Measurements from ENCODE around the gene IRGC. TPM values are rescaled to one million over a fixed set of nuclear protein-coding genes. Genes with fewer than 3 reads are reported as not detected.

IRGC gene
- total RNA-seq, 1 experiment from 2014 or later: not detected

DNA sequence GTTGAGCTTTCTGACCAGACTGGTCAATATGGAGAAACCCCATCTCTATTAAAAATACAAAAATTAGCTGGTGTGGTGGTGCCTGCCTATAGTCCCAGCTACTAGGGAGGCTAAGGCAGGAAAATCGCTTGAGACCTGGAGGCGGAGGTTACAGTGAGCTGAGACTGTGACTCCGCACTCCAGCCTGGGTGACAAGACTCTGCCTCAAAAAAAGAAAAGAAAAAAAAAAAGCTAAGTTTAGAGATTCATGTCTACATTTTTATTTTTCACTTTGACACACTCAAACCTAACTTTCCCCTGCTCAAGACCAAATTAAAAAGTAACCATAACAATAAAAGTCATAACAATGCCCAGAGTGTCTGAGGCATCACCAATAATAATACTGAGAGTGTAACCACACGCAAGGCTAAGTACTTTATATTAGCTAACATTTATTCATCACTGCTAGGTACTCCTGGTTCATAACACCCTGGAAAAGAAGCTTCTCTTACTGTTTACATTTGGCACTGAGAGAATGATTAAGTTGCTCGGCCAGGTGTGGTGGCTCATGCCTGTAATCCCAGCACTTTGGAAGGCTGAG, 5.7 kb downstream of the IRGC start:
- no peak for DNase-seq (ENCODE audit: extremely low read depth, low read depth)

DNA sequence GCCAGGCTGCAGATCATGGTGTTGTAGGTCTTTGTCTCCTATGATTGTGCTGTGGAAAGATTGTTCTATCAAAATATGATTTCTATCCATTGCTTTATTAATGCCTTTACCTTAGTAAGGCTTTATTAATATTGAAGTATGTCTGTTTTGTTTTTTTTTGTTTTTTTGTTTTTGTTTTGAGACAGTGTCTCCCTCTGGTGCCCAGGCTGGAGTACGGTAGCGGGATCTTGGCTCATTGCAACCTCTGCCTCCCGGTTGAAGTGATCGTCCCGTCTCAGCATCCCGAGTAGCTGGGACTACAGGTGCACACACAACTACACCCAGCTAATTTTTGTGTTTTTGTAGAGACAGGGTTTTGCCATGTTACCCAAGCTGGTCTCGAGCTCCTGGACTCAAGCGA, 7.7 kb downstream of the IRGC start:
- no peak for DNase-seq (ENCODE audit: extremely low read depth, low read depth)

GRCh38 chr19:43724896-43725295, 9.0 kb downstream of the IRGC start:
- no peak for DNase-seq (ENCODE audit: extremely low read depth, low read depth)

DNA sequence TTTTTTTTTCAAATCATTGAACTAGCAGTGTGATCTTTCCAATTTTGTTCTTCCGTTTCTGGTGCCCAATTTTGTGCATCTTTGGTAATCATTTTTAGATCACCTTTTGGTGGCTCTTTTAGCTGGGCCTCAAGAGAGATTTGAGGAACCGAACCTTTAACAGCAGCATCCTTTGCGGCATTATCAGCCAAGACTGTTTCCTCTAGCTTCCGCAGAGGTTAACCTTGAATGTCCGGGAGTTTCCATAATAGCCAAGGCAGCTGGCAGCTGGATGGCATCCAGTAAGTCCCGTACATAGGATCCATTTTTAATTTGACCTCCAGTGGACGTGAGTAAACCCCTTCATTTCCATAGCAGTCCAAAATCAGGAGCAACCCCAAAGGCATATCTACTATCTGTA, 9.6 kb downstream of the IRGC start:
- DNase-seq (ENCODE audit: extremely low read depth, low read depth): no peak

GRCh38 chr19:43726736-43727592, 11.1 kb downstream of the IRGC start:
- no peak for DNase-seq (ENCODE audit: extremely low read depth, low read depth)

GRCh38 chr19:43727593-43727853, 11.6 kb downstream of the IRGC start:
- DNase-seq (ENCODE audit: extremely low read depth, low read depth): no peak

GRCh38 chr19:43729919-43730318, 14.0 kb downstream of the IRGC start:
- no peak for DNase-seq (ENCODE audit: extremely low read depth, low read depth)

- DNase-seq (ENCODE audit: extremely low read depth, low read depth): no peak
Observed at GRCh38 chr19:43731346-43731745, 15.5 kb downstream of the IRGC start.

DNA sequence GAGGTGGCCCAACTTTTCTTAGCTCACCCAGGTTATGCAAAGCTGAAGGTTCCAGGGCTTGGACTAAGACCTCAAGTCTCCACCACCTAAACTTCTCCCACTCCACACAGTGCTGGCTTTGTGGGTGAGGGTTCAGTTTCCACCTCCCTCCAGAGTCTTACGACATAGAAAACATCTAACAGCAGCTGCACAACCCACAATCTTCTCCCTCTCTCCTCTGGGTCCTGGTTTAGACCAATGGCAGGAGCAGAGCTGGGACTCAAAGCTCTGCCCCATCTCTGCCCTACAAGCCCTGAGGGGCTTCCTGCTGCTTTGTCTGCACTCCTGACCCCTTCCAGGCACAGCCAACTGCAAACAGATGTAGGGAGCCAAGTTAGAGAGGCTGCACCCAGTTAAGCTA, 16.0 kb downstream of the IRGC start:
- DNase-seq (ENCODE audit: extremely low read depth, low read depth): no peak

GRCh38 chr19:43735013-43735412, 19.1 kb downstream of the IRGC start:
- DNase-seq (ENCODE audit: extremely low read depth, low read depth): no peak

GRCh38 chr19:43735957-43736356, 20.1 kb downstream of the IRGC start:
- DNase-seq (ENCODE audit: extremely low read depth, low read depth): no peak

DNA sequence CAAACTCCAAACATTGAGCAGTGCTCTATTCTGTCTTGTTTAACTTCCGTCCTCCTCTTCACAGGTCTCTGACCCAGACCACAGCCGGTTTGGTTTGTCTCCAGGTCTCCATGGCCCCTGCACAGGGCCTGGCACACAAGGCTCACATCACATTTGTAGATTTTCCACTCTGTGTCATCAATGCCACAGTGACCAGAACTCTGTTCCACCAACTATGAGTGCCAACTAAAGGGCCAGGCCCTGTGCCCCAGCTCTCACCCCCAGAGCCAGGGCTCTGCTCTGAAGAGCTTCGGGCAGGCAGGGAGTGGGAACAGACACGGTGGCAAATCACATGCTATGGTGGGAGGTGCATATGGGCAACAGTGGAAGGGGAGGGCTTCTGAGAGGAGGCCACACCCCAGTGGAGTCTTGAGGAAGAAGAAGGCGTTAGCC, 22.9 kb downstream of the IRGC start:
- DNase-seq (ENCODE audit: extremely low read depth, low read depth): no peak

DNA sequence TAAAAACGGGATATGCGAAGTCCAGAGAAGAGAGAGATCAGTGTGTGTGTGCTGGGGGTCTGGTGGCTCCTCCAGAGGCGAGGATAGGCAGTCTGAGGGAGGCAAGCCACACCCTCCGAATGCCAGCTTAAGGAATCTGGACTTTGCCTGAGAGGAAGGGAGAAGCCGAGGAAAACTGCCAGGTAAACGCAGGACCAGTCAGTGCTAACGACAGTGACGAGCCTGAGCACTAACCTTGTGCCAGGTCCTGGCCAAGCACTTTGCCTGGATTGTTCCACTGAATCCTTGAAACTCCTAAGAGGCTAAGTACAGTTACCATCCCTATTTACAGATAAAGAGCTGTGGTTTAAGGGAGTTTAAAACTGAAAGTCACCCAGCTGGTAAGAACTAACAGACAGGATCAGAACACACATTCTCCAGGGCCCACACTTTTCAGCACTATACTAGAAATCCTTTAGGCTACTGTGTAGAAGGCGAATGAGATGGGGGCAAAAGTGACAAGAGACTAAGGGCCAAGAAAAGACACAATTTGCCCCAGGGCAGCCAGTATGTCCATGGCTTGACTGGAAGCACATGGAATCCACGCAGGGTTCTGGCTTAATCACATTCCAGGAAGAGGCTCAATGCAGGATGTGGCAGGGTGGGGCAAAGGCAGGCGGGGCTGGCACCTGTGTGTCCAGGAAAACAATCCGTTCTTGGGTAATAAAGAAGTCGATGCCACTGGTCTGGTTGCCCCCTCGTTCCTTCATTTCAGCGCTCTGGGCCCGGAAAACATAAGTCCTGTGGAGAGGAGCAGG, 23.8 kb downstream of the IRGC start:
- DNase-seq (ENCODE audit: extremely low read depth, low read depth): no peak

- no peak for DNase-seq (ENCODE audit: extremely low read depth, low read depth)
Observed at GRCh38 chr19:43741075-43741825, 25.4 kb downstream of the IRGC start.

GRCh38 chr19:43743059-43743458, 27.2 kb downstream of the IRGC start:
- no peak for DNase-seq (ENCODE audit: extremely low read depth, low read depth)

DNA sequence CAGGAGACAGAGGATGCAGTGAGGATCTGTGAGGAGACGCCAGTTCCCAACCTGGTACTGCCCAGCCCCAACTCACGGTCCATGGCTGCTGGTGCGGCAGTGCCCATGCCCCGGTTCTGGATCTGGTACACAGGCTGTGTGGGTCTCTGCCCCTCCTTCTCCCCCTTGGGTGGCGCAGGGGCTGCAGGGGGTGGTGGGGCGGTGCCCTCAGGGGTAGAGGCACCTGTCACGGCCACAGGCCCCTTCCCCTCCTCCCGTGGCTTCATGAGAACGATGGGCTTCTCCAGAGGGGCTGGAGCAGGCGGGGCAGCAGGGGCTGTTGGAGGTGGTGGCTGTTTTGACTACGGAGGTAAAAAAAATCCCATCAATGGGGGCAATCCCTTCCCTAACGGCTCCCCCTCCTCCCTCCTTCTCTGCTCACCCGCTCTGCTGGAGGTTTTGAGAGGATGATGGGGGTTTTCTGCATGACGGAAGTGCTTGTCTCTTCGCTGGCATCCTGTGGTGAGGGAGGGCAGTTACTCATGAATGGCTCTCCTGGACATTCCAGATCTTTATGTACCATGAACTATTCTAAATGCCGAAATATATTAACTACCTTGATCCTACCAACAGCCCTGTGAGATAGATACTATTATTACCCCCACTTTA, 31.8 kb downstream of the IRGC start:
- no peak for DNase-seq (ENCODE audit: extremely low read depth, low read depth)

GRCh38 chr19:43748205-43748594, 32.3 kb downstream of the IRGC start:
- DNase-seq (ENCODE audit: extremely low read depth, low read depth): no peak

DNA sequence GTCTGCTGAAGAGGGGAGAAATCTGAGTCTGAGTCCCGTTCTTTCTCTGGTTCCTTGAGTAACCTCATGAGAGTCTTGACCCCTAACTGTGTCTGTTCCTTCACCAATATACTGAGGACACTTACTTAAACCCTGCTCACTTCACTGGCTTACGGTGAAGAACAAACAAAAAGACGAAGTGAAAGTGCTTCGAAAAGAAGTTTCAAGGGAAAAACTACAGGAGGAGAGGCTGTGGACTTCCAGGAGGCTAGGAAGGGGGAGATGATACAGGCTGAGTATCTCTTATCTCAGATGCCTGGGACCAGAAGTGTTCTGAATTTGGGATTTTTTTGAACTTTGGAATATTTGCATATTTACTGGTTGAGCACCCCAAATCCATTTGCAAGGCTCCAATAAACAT, 32.8 kb downstream of the IRGC start:
- DNase-seq (ENCODE audit: extremely low read depth, low read depth): no peak

GRCh38 chr19:43749152-43749551, 33.3 kb downstream of the IRGC start:
- no peak for DNase-seq (ENCODE audit: extremely low read depth, low read depth)

DNA sequence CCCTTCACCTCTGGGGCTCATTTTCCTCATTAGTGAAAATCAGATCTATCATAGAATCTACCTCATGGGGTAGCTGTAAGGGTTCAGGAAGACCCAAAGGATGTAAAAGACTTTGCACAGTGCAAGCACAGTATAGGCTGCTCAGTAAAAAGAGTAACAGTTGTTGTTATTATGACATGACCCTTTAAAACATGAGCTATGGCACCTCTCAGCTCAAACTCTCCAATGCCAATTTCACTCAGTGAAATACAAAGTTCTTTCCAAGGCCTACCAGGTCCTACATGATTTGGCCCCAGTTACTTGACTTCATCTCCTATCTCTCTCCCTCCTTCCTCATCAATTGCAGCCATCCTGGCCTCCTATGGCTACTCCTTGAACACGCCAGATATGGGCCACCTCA, 34.0 kb downstream of the IRGC start:
- DNase-seq (ENCODE audit: extremely low read depth, low read depth): no peak
